K562 (cell line): Measurements from ENCODE around the gene RNF187. TPM values are rescaled to one million over a fixed set of nuclear protein-coding genes. Genes with fewer than 3 reads are reported as not detected.
A peak's percentile ranks its signal among the peaks of the same experiment; 100 is the strongest.

Experiments used
- BRD4 ChIP-seq: fragments of 200-600 bp; sonication (generic); IDR thresholded peaks from 2 replicates; pipeline ENCODE4 v1.6.1; 2017; ENCODE audit warnings: inconsistent platforms
- CHD7 ChIP-seq: fragments of 200-600 bp; sonication (generic); IDR thresholded peaks from one replicate; pipeline ENCODE4 v1.6.1; 2012; ENCODE audit warnings: mild to moderate bottlenecking, low read depth, low read length, inconsistent platforms
- HINFP ChIP-seq: fragments of 450-650 bp; conservative IDR thresholded peaks from 2 replicates; pipeline ENCODE4 v1.6.1; 2016; ENCODE audit warnings: missing genetic modification characterization, low read depth, mild to moderate bottlenecking, control low read depth, missing compliant biosample characterization
- PRPF4 ChIP-seq: fragments of 200-400 bp; formaldehyde crosslinking; IDR thresholded peaks from one replicate; pipeline ENCODE4 v1.6.1; 2017; ENCODE audit warnings: low read length, low read depth, mild to moderate bottlenecking; ENCODE audit not compliant: insufficient read depth, poor library complexity, severe bottlenecking
- SIN3B ChIP-seq: fragments of 450-650 bp; IDR thresholded peaks from 2 replicates; pipeline ENCODE4 v1.6.1; 2017; ENCODE audit warnings: low read depth, mild to moderate bottlenecking, moderate library complexity
- USF1 ChIP-seq: sonication (generic); formaldehyde crosslinking; IDR thresholded peaks from 2 replicates; pipeline ENCODE4 v1.9.0; 2022; ENCODE audit warnings: mild to moderate bottlenecking, missing genetic modification reagents
- ZBTB33 ChIP-seq: sonication (generic); formaldehyde crosslinking; IDR thresholded peaks from 2 replicates; pipeline ENCODE4 v1.8.1; 2023; ENCODE audit warnings: mild to moderate bottlenecking, missing genetic modification reagents
- ZBTB8A ChIP-seq: fragments of 450-650 bp; IDR thresholded peaks from 2 replicates; pipeline ENCODE4 v1.6.1; 2018; ENCODE audit warnings: mild to moderate bottlenecking, moderate library complexity; ENCODE audit not compliant: partially characterized antibody
- ZNF766 ChIP-seq: fragments of 200-800 bp; sonication (Bioruptor generic); conservative IDR thresholded peaks from 2 replicates; pipeline ENCODE4 v1.6.1; 2016; ENCODE audit warnings: missing genetic modification characterization, missing compliant biosample characterization
- polyA plus RNA-seq, 8 experiments: library from polyadenylated mRNA; depleted of rRNA in 4 of 8; stranded (reverse) in 5 of 8; unstranded in 3 of 8; fragments of >200 nt; fragmentation: Nextera tagmentation in 2 of 8; fragmentation: Illumina TruSeq in 1 of 8; extraction: Ambion mirVana in 2 of 8; extraction: Trizol in 1 of 8; gene quantifications; 2 replicates each; pipeline versions ENCODE4 v1.2.1 to v1.2.3, GENCODE V29; 2011 to 2014; ENCODE audit warnings: inconsistent platforms in 1 of 8, missing spikeins in 1 of 8
- total RNA-seq, 7 experiments: library from RNA; depleted of rRNA in 6 of 7; stranded (reverse); fragments of >200 nt in 6 of 7; fragmentation: Illumina TruSeq in 2 of 7; extraction: Trizol in 2 of 7; gene quantifications; 2 replicates each; pipeline versions ENCODE4 v1.2.1 to v1.2.3, GENCODE V29; 2011 to 2021; ENCODE audit warnings: low replicate concordance in 1 of 7

The RNF187 gene
- total and polyA plus RNA-seq, 9 of the 15 experiments (the other 6 are each of a cell fraction or from before 2014, with no cell fraction given) = 2.3 to 119 (median 41.9) TPM

- TF ChIP-seq CHD7 (no peak), SIN3B (peak; percentile 49; the same call in 1 of the 2 replicates), BRD4 (0 out of 2 replicates have a peak, but pooled peaks have one; percentile 29), HINFP (tag) (peak; percentile 57; the same call in 1 of the 2 replicates), USF1 (CRISPR knock-in tag) (no peak; the same call in 1 of the 2 replicates), ZBTB33 (CRISPR knock-in tag) (peak; percentile 91), ZNF766 (CRISPR knock-in tag) (peak; percentile 95; the same call in 1 of the 2 replicates), PRPF4 (no peak), ZBTB8A (no peak)
Measured at GRCh38 chr1:228486596-228487335, 416 bp upstream of the RNF187 start (continued).
